HG02938 (cell line): ENCODE measurements around the gene MSI2.
A peak's percentile ranks its signal among the peaks of the same experiment; 100 is the strongest.

Source experiments
- ATAC-seq: cut with Tn5 transposase; IDR thresholded peaks from one replicate; pipeline ENCODE4 v1.9.1; 2021; ENCODE audit warnings: mild to moderate bottlenecking, moderate library complexity; ENCODE audit not compliant: unreplicated experiment

The MSI2 gene

GRCh38 chr17:57363580-57363979, 107.3 kb downstream of the MSI2 start:
- ATAC-seq: no peak

GRCh38 chr17:57363998-57364643, 107.8 kb downstream of the MSI2 start:
- no peak for ATAC-seq

DNA sequence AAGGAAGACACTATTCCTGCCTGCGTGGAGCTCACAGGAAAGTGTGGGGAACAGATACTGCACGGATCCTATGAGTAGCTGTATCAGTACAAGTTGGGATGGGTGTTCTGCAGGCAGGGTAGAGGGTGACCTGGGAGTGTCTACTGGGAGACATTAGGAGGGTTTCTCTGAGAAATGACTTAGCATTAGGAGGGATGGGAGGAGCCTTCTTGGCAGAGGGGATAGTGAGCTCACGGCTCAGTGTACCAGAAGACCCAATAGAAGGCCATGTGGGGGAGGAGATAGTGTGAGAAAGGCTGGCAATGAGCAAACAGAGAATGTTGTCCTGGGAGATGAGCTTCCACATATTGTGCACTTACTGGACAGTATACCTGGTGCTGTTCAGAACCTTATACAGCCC, 109.1 kb downstream of the MSI2 start:
- ATAC-seq: no peak

- ATAC-seq: no peak
Measured at GRCh38 chr17:57366177-57366557, 109.8 kb downstream of the MSI2 start.

GRCh38 chr17:57366558-57367351, 110.4 kb downstream of the MSI2 start:
- ATAC-seq: no peak

DNA sequence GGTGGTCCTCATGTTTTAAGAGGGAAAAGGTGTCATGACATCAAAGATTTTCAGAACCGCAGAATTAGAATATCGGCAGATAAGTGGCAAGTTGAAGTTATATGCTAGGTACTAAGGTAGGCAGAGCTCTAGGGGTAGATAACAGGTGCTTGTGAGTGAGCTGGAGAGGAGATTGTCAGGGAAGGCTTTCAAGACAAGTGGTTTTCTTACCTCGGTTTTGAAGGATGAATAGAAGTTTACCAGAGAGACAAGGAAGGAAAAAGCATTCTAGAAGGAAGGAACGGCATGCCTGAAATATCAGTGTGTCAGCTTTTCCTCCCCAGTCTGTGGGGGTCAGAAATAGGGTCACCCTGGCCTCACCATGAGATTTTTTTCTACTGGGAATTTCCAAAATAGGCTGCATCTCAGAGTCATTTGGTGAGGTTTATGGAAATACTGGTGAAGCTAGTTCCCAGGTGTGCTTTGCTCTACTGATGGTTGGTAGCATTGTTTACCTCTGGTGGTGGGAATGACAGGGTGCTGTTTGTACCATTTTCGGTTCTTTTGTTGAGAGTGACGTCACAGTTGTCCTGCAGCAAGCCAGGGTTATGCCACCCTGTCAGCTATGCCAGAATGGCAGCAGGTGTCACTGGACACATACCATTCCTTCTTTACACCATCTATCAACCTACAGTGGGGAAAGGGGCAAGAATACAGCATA, 112.5 kb downstream of the MSI2 start:
- ATAC-seq: no peak

DNA sequence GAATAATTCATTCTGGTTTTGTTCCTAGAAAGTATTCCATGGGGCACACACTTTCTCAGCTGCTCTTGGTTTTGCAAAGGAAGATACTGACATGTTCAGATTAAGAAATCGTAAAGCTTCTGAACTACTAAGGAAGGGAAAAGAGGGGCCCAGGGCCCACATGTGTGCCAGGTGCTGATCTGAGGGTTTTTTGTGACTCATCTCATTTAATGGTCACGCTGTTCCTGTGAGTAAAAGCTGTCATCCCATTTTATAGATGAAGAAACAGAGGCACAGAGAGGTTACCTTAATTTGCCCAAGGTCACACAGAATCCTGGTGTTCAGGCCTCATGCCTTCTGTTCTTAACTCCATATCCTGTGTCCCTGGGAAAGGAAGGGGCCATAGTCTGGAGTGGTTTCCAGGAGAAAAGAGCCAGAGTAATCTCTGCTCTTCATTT, 113.2 kb downstream of the MSI2 start:
- no peak for ATAC-seq

DNA sequence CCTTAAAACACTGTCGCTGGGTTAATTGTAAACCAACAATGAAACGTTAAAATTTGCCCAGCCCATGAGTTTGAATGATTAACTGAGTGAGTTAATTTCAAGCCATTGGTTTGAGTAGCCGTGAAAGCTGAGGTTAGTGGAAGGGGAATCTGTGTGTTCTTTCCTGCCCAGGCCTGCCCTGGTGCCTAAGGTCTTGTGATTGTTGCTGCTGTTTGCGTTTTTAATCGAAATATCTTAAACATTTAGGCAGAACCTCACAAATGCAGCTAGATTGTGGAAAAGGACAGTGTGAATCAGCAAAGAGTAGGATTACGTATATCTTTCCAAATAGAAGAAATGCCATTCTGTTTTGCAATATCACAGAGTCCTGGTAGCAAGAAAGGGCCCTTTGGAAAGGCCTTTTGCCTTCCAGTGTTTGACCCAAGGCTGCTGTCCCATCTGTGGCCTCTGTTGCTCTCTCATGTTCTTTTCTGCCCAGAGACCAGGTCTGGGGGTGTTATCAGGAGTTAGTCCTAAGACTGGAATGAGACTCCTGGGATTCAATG, 113.8 kb downstream of the MSI2 start:
- peak; percentile 67 for ATAC-seq

- ATAC-seq: no peak
Measured at GRCh38 chr17:57370619-57371018, 114.3 kb downstream of the MSI2 start.

DNA sequence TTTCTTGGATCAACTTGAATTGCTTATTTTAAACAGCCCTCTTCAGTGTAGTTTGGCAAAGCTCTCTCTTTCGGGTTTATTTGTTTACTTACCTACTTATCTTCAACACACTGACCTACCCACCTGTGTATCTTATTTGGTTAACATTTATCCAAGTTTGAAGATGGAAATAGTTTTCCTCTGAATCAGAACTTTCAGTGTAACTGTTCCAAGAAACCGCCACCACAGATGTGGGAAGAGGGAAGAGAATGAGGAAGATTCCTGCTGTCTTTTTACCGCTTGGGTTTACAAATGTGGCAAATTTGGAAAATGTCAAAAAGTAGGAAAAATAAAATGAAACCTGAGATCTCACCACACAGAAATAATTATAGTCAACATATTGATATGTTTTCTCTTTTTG, 115.8 kb downstream of the MSI2 start:
- ATAC-seq: no peak

DNA sequence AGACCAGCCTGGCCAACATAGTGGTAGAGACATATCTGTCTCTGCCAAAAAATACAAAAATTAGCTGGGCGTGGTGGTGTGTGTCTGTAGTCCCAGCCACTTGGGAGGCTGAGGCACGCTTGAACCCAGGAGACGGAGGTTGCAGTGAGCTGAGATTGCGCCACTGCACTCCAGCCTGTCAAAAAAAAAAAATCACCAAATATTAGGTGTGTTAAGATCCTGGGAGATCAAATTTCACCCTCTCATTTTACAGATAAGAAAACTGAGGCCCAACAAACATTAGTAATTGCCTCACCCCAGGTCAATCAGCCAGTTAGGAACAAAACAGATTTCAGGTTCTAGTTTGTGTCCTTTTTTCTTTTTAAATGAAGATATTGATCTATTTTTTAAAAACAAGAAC, 116.7 kb downstream of the MSI2 start:
- ATAC-seq: no peak

DNA sequence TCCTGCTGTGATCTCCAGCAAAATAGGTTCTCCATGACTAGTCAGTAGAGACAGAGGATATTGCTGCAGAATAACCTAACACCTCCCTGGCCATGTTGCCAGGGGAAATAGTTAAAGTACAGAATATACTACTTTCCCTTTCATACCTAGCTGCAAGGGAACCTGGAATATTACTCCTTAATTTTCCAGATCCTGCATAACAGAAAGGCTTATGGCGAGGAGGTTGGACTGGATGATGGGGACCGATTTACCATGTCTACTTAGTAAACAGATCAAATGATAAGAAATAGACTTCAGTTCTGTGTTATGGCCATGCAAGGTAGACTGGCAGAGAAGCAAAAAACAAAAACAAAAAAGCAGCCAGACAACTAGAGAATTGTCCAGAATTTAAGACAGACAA, 117.4 kb downstream of the MSI2 start:
- no peak for ATAC-seq

DNA sequence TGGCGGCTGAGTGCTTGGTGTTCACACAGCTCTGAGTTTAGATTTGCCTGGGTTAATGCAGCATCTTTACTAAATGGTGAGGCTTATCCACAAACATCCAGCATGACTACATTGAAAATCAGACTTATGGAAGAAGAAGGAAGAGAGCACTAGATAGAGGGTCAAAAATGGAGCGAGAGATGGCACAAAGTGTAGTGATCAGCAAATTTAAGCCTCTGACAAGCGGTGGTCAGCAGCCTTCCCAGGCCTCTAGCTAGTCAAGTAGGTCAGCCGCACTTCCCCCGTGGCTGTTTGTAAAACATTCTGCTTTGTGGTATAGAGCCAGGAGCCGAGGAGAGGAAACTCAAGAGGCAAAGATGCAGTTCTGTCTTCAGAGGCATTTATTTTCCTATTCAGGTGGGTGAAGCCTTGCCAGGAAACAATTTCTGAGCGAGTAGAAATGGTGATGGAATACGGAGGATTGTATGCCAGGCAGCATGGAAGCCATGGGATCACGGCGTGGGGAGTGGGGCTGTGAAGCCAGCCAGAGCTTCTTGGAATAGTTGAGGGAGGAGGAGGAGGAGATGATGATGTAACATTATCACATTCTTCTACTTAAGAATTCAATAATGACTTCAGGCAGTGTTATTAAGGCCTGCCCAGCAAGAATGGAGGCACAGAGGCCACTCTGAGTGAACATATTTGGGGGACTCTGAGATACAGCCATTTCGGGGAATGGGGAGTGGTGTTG, 118.9 kb downstream of the MSI2 start:
- ATAC-seq: no peak

DNA sequence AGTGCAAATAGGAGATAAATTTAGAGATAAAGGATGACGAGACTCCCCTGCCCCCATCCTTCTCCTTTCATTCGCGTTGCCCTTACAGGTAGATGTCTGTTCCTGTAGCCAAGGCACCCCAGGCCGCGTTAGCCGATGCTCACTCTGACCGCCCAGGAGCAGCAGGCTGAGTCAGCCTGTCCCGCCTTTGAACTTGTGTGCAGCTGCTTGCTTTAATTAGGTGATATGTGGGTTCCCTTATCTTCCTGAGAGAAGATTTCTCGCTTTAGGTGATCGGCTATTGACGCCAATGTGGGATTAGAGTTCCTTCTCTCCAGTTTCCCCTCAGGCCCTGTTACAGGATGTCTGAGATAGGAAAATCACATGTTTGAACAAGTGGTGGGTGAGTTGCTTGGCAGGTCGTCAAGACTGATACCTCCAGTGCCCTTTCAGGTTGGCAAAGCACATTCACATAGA, 119.5 kb downstream of the MSI2 start:
- ATAC-seq: no peak

DNA sequence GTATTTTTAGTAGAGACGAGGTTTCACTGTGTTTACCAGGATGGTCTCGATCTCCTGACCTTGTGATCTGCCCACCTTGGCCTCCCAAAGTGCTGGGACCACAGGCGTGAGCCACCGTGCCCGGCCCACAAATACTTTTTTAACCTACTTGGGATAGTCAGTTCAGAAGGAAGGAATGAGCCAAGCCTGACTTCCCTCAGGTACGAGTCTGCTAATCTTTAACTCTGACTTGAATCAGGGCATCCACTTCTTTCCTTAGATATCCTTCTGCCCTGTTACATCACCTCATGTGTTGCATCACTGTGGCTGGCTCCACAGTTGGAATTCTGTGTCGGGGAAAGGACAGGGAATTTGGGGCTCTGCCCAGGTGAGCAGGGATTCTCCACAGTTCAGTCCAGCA, 120.8 kb downstream of the MSI2 start:
- ATAC-seq: no peak

DNA sequence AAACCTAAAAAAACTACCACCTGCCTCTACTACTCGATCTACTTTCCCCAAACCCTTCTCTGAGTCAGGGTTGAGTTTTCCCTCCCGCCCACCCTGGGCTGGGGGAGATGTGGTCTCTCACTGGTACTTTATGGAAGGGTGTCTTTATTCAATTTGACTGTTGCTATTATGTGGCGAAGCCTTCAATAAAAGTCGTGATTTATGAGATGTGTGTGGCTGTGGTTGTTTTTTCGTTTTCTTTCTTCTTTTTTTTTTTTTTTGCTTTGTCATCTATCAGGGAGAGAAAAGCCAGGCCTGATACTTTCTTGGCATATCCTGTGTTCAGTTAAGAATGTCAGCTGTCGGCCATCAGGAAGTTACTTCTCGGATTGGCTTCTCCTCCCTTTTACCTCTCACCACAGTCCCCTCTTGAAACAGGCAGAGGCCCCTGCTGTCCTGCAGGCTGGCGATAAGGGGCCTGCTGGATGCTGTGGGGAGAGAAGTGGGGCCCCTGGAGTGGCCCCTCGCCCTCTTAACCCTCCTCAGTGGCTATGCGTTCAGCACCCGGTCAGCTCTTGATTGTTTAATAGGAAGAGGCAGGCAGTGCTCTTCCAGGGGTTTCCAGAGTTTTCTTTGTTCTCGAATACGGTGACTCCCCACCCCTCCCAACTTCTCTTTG, 123.0 kb downstream of the MSI2 start:
- no peak for ATAC-seq

GRCh38 chr17:57379895-57380434, 123.6 kb downstream of the MSI2 start:
- ATAC-seq: no peak

- no peak for ATAC-seq
Measured at GRCh38 chr17:57381498-57381897, 125.2 kb downstream of the MSI2 start.

DNA sequence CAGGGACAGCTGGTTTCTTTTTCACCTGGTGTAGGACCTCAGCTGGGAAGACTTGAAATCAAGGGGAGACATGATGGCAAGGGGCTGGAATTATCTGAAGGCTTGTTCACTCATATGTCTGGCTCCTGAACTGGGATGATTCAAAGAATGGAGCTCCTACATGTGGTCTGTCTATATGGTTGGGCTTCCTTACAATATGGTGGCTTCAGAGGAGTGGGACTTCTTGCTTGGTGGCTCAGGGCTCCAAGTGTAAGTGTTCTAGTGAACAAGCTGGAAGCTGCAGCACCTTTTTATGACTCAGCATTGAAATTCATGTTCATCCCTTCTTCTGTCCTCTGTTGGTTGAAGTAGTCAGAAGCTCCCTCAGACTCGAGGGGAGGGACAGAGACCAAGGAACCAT, 127.9 kb downstream of the MSI2 start:
- ATAC-seq: no peak

DNA sequence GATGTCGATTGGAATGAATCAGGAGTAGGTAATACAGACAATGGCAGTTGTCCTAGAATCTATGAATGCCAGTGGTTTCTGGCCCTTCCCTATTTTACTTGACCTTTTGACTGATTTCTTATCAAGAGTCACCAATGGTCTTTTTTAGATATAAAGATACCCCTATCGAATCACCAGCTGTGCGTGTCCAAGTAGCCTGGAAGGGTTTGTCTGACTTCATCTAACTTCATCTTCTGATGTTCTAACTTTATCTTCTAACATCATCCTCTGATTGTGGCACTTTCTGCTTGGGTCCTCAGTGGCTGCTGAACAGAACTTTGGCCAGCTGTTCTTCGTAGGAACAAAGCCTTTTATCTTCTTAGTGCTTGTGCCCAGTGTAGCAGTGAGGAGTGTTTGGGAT, 129.7 kb downstream of the MSI2 start:
- ATAC-seq: no peak
